ENCODE measurements around the gene ELK3.

ELK3 gene

DNA sequence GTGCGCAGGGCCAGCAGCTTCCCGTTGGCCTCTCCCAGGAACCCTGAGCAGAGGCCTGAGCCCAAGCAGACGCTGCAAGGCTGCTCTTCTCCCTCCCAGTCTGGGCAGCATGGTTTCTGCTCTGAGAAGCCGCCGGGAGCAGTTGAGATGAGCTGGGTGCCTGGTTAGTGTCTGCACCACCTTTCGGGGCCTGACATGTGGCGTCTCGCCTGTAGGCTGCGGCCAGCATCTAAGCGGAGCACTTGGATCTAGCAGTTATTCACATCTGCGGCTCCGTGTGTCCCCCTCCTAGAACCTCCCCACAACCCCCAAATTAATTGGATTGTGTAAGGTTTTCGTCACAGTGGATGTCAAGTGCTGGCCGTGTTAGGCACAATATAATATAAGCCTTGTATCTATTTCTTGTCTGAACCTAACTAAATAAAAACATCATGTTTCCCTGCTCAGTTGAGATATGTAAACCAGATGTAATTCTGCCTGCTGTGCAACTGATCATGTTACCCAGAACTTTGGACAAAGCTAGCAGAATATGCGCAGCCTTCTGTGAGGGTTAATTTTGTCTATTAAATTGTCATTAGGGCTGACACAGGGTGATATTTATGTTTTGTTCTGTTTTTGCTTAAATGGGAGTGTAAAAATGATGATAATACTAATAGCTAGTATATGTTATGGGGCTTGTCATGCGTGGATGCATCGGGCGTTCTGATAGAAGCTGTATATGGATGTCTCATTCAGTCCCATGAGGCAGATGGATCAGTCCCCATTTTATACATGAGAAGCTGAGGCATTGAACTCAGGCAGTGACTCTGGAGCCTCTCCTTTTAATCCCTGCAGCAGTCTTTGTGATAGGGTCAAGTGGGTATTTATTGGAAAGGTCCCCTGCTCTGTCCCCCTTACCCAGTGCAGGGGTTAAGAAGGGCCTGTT lies 45.8 kb downstream of the ELK3 start:
- no peaks in the 10 kb centered on the region for H3K9me3 ChIP-seq (ENCODE audit: control insufficient read depth, low read depth, low read length)
- H3K36me3 ChIP-seq (ENCODE audit: control insufficient read depth, low read depth, low read length), result no peaks in the 10 kb centered on the region
- no peak overlapping the region for H3K4me3 ChIP-seq (ENCODE audit: low read length)
- no peaks in the 10 kb centered on the region for H3K27me3 ChIP-seq (ENCODE audit: control insufficient read depth, insufficient read depth, low read length)
- H3K9ac ChIP-seq (ENCODE audit: low read length), result no peak overlapping the region
- H3K4me1 ChIP-seq (ENCODE audit: control insufficient read depth, low read depth, low read length), result no peaks in the 10 kb centered on the region
- H3K27ac ChIP-seq (ENCODE audit: low read length), result no peak overlapping the region

DNA sequence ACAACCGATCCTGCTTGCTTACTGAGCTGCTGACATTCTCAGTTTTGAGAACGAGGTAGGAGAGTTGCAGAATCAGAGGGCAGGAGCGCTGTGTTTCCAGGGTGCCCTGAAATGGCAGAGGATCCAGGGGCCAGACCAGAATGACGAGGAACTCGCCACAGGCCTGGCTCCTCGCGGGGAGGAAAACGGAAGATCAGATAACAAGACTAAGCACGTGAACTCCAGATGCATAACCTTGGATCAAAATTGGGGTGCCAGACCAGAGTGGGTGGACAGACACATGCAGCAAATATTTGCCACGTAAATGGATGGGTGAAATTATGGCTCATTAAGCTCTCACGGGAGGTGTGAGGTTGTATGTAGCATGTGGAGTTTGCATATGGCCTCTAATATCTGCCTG lies 46.5 kb downstream of the ELK3 start:
- H3K9ac ChIP-seq (ENCODE audit: low read length), result no peak overlapping the region
- no peak overlapping the region for H3K27ac ChIP-seq (ENCODE audit: low read length)
- H3K4me3 ChIP-seq (ENCODE audit: low read length), result no peak overlapping the region
- H3K4me1 ChIP-seq (ENCODE audit: control insufficient read depth, low read depth, low read length), result no peaks in the 10 kb centered on the region
- H3K27me3 ChIP-seq (ENCODE audit: control insufficient read depth, insufficient read depth, low read length), result no peaks in the 10 kb centered on the region
- no peaks in the 10 kb centered on the region for H3K36me3 ChIP-seq (ENCODE audit: control insufficient read depth, low read depth, low read length)
- H3K9me3 ChIP-seq (ENCODE audit: control insufficient read depth, low read depth, low read length), result no peaks in the 10 kb centered on the region

DNA sequence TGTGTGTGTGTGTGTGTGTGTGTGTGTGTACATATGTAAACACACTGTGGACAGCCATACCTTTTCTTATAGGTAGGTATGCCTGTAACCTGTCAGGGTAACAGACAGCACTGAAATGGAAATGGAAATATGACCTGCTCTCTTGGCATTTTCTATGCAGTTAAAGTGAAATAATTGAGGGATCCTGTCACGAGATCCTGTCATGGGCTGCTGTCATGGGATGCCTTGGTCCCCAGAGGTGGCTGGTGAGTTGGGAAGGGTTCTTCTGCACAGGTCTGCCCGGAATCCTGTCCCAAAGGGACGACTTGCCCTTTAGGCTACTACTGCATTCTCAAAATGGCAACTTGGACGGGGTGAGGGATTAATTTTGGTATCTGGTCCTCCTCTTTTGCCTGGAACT lies 47.3 kb downstream of the ELK3 start:
- Histone ChIP-seq H3K36me3 (ENCODE audit: control insufficient read depth, low read depth, low read length) (no peaks in the 10 kb centered on the region), H3K27me3 (ENCODE audit: control insufficient read depth, insufficient read depth, low read length) (no peaks in the 10 kb centered on the region), H3K27ac (ENCODE audit: low read length) (no peak overlapping the region), H3K9ac (ENCODE audit: low read length) (no peak overlapping the region), H3K4me1 (ENCODE audit: control insufficient read depth, low read depth, low read length) (no peaks in the 10 kb centered on the region), H3K9me3 (ENCODE audit: control insufficient read depth, low read depth, low read length) (no peaks in the 10 kb centered on the region), H3K4me3 (ENCODE audit: low read length) (no peak overlapping the region)

DNA sequence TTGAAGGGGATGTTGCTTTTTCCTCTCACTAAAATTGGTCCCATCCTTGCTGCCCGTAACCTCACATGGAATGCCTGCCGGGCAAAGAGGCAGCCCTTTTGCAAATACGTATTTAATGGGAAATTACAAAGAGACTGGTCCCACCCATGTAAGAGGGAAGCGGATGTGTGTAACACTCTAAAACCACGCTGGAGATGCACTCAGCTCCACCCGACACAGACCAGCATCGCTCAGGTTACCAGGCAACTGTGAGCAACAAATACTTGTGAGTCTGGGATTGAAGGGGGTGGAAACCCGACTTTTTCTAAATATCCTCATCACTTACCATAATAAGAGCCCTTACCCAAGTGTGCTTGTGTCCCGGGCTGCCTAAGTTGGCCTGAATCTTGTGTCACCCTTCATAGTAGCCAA lies 47.7 kb downstream of the ELK3 start:
- Histone ChIP-seq H3K27ac (ENCODE audit: low read length) (no peak overlapping the region), H3K27me3 (ENCODE audit: control insufficient read depth, insufficient read depth, low read length) (no peaks in the 10 kb centered on the region), H3K4me3 (ENCODE audit: low read length) (no peak overlapping the region), H3K4me1 (ENCODE audit: control insufficient read depth, low read depth, low read length) (no peaks in the 10 kb centered on the region), H3K9me3 (ENCODE audit: control insufficient read depth, low read depth, low read length) (no peaks in the 10 kb centered on the region), H3K9ac (ENCODE audit: low read length) (no peak overlapping the region), H3K36me3 (ENCODE audit: control insufficient read depth, low read depth, low read length) (no peaks in the 10 kb centered on the region)

DNA sequence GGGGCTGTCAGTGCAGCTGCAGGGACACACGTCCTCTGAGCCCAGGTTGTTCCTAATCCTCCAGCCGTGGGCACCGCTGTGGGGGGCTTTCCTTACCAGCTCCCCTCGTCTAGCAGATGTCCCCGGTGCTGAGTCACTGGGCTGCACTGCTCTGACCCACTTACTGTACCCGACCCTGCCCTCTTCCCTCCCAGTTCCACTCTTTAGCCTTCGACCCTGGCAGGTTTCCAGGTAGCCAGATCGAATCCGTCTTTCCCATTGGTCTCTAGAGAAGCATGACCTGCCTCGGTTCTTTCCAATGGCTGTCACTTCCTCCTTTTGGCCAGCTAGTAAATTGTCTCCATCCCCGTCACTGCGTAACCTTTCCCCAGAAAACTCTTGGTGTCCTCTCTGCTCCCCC lies 48.4 kb downstream of the ELK3 start:
- Histone ChIP-seq H3K9me3 (ENCODE audit: control insufficient read depth, low read depth, low read length) (no peaks in the 10 kb centered on the region), H3K27me3 (ENCODE audit: control insufficient read depth, insufficient read depth, low read length) (no peaks in the 10 kb centered on the region), H3K4me1 (ENCODE audit: control insufficient read depth, low read depth, low read length) (no peaks in the 10 kb centered on the region), H3K27ac (ENCODE audit: low read length) (no peak overlapping the region), H3K9ac (ENCODE audit: low read length) (no peak overlapping the region), H3K36me3 (ENCODE audit: control insufficient read depth, low read depth, low read length) (peaks cover 3% of the 10 kb centered on the region), H3K4me3 (ENCODE audit: low read length) (no peak overlapping the region)

DNA sequence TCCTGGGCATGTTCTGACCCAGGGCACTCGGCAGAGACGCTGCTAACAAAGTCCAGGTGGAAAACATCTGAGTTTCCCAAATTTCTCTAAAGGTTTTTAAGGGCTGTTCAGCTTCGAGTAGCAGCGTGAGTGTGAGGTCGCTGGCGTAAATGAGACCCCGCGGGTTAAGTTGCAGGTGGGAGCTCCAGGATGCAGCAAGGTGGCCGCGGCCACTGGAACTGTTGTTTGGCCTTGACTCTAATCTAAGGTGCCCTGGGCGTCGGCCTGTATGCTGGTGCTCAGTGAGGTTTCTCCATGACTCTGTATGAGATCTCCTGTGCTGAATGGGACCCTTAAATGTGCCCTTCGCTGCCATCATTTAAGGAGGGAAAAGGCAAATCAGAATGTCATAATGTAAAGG lies 50.7 kb downstream of the ELK3 start:
- no peaks in the 10 kb centered on the region for H3K27me3 ChIP-seq (ENCODE audit: control insufficient read depth, insufficient read depth, low read length)
- H3K9me3 ChIP-seq (ENCODE audit: control insufficient read depth, low read depth, low read length), result no peaks in the 10 kb centered on the region
- no peak overlapping the region for H3K27ac ChIP-seq (ENCODE audit: low read length)
- H3K36me3 ChIP-seq (ENCODE audit: control insufficient read depth, low read depth, low read length), result peaks cover 4% of the 10 kb centered on the region
- H3K9ac ChIP-seq (ENCODE audit: low read length), result no peak overlapping the region
- H3K4me1 ChIP-seq (ENCODE audit: control insufficient read depth, low read depth, low read length), result no peaks in the 10 kb centered on the region
- no peak overlapping the region for H3K4me3 ChIP-seq (ENCODE audit: low read length)

DNA sequence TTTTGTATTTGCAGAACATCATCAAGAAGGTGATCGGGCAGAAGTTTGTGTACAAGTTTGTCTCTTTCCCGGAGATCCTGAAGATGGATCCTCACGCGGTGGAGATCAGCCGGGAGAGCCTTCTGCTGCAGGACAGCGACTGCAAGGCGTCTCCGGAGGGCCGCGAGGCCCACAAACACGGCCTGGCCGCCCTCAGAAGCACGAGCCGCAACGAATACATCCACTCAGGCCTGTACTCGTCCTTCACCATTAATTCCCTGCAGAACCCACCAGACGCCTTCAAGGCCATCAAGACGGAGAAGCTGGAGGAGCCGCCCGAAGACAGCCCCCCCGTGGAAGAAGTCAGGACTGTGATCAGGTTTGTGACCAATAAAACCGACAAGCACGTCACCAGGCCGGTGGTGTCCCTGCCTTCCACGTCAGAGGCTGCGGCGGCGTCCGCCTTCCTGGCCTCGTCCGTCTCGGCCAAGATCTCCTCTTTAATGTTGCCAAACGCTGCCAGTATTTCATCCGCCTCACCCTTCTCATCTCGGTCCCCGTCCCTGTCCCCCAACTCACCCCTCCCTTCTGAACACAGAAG lies 52.8 kb downstream of the ELK3 start:
- Histone ChIP-seq H3K27ac (ENCODE audit: low read length) (no peak overlapping the region), H3K4me3 (ENCODE audit: low read length) (no peak overlapping the region), H3K27me3 (ENCODE audit: control insufficient read depth, insufficient read depth, low read length) (no peaks in the 10 kb centered on the region), H3K36me3 (ENCODE audit: control insufficient read depth, low read depth, low read length) (peaks cover 4% of the 10 kb centered on the region), H3K9me3 (ENCODE audit: control insufficient read depth, low read depth, low read length) (no peaks in the 10 kb centered on the region), H3K4me1 (ENCODE audit: control insufficient read depth, low read depth, low read length) (no peaks in the 10 kb centered on the region), H3K9ac (ENCODE audit: low read length) (no peak overlapping the region)

DNA sequence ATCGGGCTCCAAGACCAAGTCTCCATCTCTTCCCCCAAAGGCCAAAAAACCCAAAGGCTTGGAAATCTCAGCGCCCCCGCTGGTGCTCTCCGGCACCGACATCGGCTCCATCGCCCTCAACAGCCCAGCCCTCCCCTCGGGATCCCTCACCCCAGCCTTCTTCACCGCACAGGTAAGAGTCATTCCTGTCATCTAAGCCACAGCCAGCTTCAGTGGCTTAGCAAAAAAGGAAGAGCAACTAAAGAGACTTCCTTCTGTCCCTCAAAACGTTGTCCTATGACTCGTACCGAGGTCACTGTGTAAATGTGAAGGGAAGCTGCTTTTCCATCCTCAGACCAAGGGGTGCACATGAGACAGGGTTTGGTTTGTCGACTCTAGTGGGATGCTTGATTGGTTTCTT lies 53.4 kb downstream of the ELK3 start:
- Histone ChIP-seq H3K4me1 (ENCODE audit: control insufficient read depth, low read depth, low read length) (no peaks in the 10 kb centered on the region), H3K36me3 (ENCODE audit: control insufficient read depth, low read depth, low read length) (peaks cover 4% of the 10 kb centered on the region), H3K4me3 (ENCODE audit: low read length) (no peak overlapping the region), H3K27ac (ENCODE audit: low read length) (no peak overlapping the region), H3K27me3 (ENCODE audit: control insufficient read depth, insufficient read depth, low read length) (no peaks in the 10 kb centered on the region), H3K9ac (ENCODE audit: low read length) (no peak overlapping the region), H3K9me3 (ENCODE audit: control insufficient read depth, low read depth, low read length) (no peaks in the 10 kb centered on the region)

DNA sequence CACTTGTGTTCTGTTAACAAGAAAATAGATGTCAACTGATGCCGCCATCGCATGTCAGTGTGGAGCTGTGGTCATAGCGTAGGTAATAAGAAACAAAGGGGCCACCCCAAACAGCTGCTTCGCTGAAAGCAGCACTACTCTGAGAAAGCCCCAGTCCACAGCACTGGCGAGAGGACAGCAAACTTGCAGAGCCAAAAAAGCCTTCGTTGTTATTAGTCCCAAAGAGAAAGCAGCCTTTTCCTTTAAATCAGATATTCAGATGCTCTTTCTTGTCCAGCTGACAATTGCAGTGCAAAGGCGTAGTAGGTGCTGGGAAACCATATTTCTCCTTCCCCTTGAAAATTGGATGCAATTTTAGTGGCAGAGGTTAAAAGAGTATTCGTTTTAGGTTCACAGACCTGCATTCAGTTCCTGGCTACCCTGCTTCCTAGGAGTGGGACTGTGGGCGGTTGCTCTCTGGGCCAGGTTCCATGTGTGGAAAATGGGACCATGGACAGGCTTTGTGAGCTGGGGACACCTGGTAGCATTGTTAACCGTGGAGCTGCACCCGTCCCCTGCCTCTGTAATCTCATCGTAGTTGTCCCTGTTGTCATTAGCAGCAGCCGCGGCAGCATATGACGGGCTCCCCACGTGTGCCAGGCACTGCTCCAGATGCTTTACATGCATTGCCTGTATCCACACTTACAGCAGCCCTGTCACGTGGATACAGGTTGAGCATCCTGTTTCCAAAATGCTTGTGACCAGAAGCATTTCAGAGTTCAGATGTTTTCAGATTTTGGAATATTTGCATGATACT lies 54.2 kb downstream of the ELK3 start:
- no peaks in the 10 kb centered on the region for H3K9me3 ChIP-seq (ENCODE audit: control insufficient read depth, low read depth, low read length)
- H3K27ac ChIP-seq (ENCODE audit: low read length), result no peak overlapping the region
- H3K4me3 ChIP-seq (ENCODE audit: low read length), result no peak overlapping the region
- no peaks in the 10 kb centered on the region for H3K27me3 ChIP-seq (ENCODE audit: control insufficient read depth, insufficient read depth, low read length)
- H3K4me1 ChIP-seq (ENCODE audit: control insufficient read depth, low read depth, low read length), result no peaks in the 10 kb centered on the region
- no peak overlapping the region for H3K9ac ChIP-seq (ENCODE audit: low read length)
- H3K36me3 ChIP-seq (ENCODE audit: control insufficient read depth, low read depth, low read length), result peaks cover 4% of the 10 kb centered on the region

DNA sequence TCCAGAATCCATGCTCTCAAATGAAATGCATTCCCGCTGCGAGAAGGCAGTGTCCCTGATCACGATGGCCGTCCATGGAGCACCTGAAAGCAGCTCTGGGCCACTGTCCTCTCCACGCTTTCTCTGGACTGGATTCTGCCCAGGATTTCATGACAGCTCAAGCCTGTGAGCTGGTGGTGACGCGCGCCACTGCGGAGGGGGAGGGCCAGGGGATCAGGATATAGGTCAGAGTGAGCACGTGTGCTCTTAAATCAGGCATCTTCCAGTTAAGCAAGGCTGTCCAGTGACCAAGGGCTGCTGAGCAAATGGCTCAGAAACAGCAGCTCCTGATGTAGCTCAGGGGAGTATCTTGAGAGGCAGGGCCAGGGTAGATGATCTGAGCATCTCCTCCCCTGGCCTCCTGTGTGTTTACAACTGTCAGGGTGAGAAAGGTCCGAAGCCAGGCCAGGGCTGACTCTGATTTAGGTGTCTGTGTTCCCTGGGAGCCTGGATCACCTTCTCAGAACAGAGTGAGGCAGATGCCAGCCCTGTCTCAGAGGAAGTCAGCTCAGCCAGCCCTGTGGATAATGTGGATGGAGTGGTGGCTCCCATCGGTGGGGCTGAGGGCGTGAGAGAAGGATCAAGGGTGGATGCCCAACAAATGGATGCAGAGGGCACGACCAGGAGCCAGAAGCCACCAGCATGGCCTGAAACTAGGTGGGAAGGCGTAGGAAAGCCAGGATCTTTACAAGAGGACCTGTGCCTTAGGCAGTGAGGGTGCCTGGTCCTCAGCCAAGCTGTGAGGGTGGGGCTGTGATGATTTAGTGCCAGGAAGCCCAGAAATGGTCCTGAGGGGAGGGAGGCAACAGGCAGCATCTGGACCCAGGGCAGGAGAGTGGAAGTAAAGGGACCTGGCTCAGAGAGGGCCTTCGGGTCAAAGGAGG lies 55.3 kb downstream of the ELK3 start:
- Histone ChIP-seq H3K4me1 (ENCODE audit: control insufficient read depth, low read depth, low read length) (no peaks in the 10 kb centered on the region), H3K9ac (ENCODE audit: low read length) (no peak overlapping the region), H3K27ac (ENCODE audit: low read length) (no peak overlapping the region), H3K36me3 (ENCODE audit: control insufficient read depth, low read depth, low read length) (peaks cover 4% of the 10 kb centered on the region), H3K9me3 (ENCODE audit: control insufficient read depth, low read depth, low read length) (no peaks in the 10 kb centered on the region), H3K4me3 (ENCODE audit: low read length) (no peak overlapping the region), H3K27me3 (ENCODE audit: control insufficient read depth, insufficient read depth, low read length) (no peaks in the 10 kb centered on the region)
